ENCODE measurements around the gene SP110. TPM values are rescaled to one million over a fixed set of nuclear protein-coding genes. Genes with fewer than 3 reads are reported as not detected.

The SP110 gene
- total RNA-seq, 1 donor from 2014 or later: 29.6 TPM

- Mint-ChIP-seq H3K27me3 (ENCODE audit: low read depth) (no peaks in the 10 kb centered on the region), H3K4me3 (no peak overlapping the region), H3K36me3 (peaks cover 59% of the 10 kb centered on the region), H3K9me3 (peaks cover 9% of the 10 kb centered on the region), H3K4me1 (no peaks in the 10 kb centered on the region), H3K27ac (no peak overlapping the region)
- no peak for DNase-seq (ENCODE audit: low spot score in 2 of 2, unreplicated experiment in 2 of 2)
- TF ChIP-seq CTCF (IDR thresholded peaks at IDR 0.05; ENCODE audit: unreplicated experiment): no peak
Measured at GRCh38 chr2:230203110-230203676, 16.6 kb downstream of the SP110 start.

GRCh38 chr2:230202430-230203109 is 17.2 kb downstream of the SP110 start:
- peaks cover 9% of the 10 kb centered on the region for H3K9me3 Mint-ChIP-seq
- H3K27me3 Mint-ChIP-seq (ENCODE audit: low read depth): no peaks in the 10 kb centered on the region
- DNase-seq (ENCODE audit: low spot score in 2 of 2, unreplicated experiment in 2 of 2): no peak
- peaks cover 65% of the 10 kb centered on the region for H3K36me3 Mint-ChIP-seq
- no peak overlapping the region for H3K4me3 Mint-ChIP-seq
- TF ChIP-seq CTCF (IDR thresholded peaks at IDR 0.05; ENCODE audit: unreplicated experiment): no peak
- H3K27ac Mint-ChIP-seq: no peak overlapping the region
- H3K4me1 Mint-ChIP-seq: no peaks in the 10 kb centered on the region

GRCh38 chr2:230184727-230185578 is 34.8 kb downstream of the SP110 start:
- Mint-ChIP-seq H3K4me3 (no peak overlapping the region), H3K36me3 (peaks cover 42% of the 10 kb centered on the region), H3K27me3 (ENCODE audit: low read depth) (no peaks in the 10 kb centered on the region), H3K9me3 (peaks cover 21% of the 10 kb centered on the region), H3K27ac (no peak overlapping the region), H3K4me1 (no peaks in the 10 kb centered on the region)
- TF ChIP-seq CTCF (IDR thresholded peaks at IDR 0.05; ENCODE audit: unreplicated experiment): no peak
- no peak for DNase-seq (ENCODE audit: low spot score in 2 of 2, unreplicated experiment in 2 of 2)

GRCh38 chr2:230181195-230181594 is 38.6 kb downstream of the SP110 start:
- no peak for TF ChIP-seq CTCF (IDR thresholded peaks at IDR 0.05; ENCODE audit: unreplicated experiment)
- H3K36me3 Mint-ChIP-seq: peaks cover 55% of the 10 kb centered on the region
- no peaks in the 10 kb centered on the region for H3K27me3 Mint-ChIP-seq (ENCODE audit: low read depth)
- H3K9me3 Mint-ChIP-seq: no peaks in the 10 kb centered on the region
- H3K27ac Mint-ChIP-seq: no peak overlapping the region
- H3K4me3 Mint-ChIP-seq: no peak overlapping the region
- no peak for DNase-seq (ENCODE audit: low spot score in 2 of 2, unreplicated experiment in 2 of 2)
- H3K4me1 Mint-ChIP-seq: no peaks in the 10 kb centered on the region

GRCh38 chr2:230179907-230180306 is 39.9 kb downstream of the SP110 start:
- H3K4me3 Mint-ChIP-seq: no peak overlapping the region
- DNase-seq (ENCODE audit: low spot score in 2 of 2, unreplicated experiment in 2 of 2): no peak
- H3K27ac Mint-ChIP-seq: no peak overlapping the region
- no peaks in the 10 kb centered on the region for H3K9me3 Mint-ChIP-seq
- no peaks in the 10 kb centered on the region for H3K4me1 Mint-ChIP-seq
- peaks cover 60% of the 10 kb centered on the region for H3K36me3 Mint-ChIP-seq
- no peaks in the 10 kb centered on the region for H3K27me3 Mint-ChIP-seq (ENCODE audit: low read depth)
- TF ChIP-seq CTCF (IDR thresholded peaks at IDR 0.05; ENCODE audit: unreplicated experiment): no peak
